Thyroid gland (tissue), 4 donors: ENCODE data around the gene BRPF3. TPM values are rescaled to one million over a fixed set of nuclear protein-coding genes. Genes with fewer than 3 reads are reported as not detected.

Experiments used
- DNase-seq, 2 donors: peaks; one replicate each; pipeline ENCODE4 v3.0.0-alpha.2; 2019
- H3K27ac ChIP-seq, 3 donors: fragments of 200-600 bp; sonication (generic); 1 replicate in 2 of 3; 2 replicates in 1 of 3; pipeline ENCODE4 v1.5.1; 2016 to 2019; ENCODE audit warnings: mild to moderate bottlenecking in 1 of 3, moderate library complexity in 1 of 3
- H3K27me3 ChIP-seq: fragments of 200-600 bp; sonication (generic); one replicate; pipeline ENCODE4 v1.5.1; 2019
- H3K36me3 ChIP-seq, 2 donors: fragments of 200-600 bp; sonication (generic); one replicate each; pipeline ENCODE4 v1.5.1; 2016 to 2019
- H3K4me1 ChIP-seq, 2 donors: fragments of 200-600 bp; sonication (generic); one replicate each; pipeline ENCODE4 v1.5.1; 2017 to 2019
- H3K4me3 ChIP-seq, 3 donors: fragments of 200-600 bp; sonication (generic); replicated peaks in 1 of 3; 1 replicate in 2 of 3; 2 replicates in 1 of 3; pipeline ENCODE4 v1.5.1; 2016; ENCODE audit warnings: mild to moderate bottlenecking in 1 of 3
- H3K9me3 ChIP-seq: fragments of 200-600 bp; sonication (generic); one replicate; pipeline ENCODE4 v1.5.1; 2017
- POLR2A ChIP-seq, 2 donors: fragments of 450-650 bp; IDR thresholded peaks; one replicate each; pipeline ENCODE4 v1.6.1; 2017; ENCODE audit warnings: antibody characterized with exemption in 2 of 2, mild to moderate bottlenecking in 2 of 2, moderate library complexity in 1 of 2
- WGBS, 2 donors: methylation state at CpG; one replicate each; pipeline ENCODE4 v1.1.5; 2017; 5-methylcytosine and 5-hydroxymethylcytosine counted together
- intact Hi-C: fragments of 100-400 bp; cut with DNase I; formaldehyde crosslinking; loops from one replicate; pipeline ENCODE4 v1.15.1; 2023
- total RNA-seq, 4 donors: library from RNA; depleted of rRNA; stranded (reverse); fragments of >200 nt; gene quantifications; one replicate each; pipeline ENCODE4 v1.2.3, GENCODE V29; 2016
- TF ChIP-seq, protein P1 (sequence below), 6 experiments: fragments of 200-600 bp in 3 of 6; fragments of 450-650 bp in 3 of 6; sonication (generic) in 3 of 6; IDR thresholded peaks; one replicate each; pipeline ENCODE4 v1.5.1; 2016 to 2019; ENCODE audit warnings: antibody characterized with exemption in 6 of 6, mild to moderate bottlenecking in 2 of 6, inconsistent platforms in 1 of 6, moderate library complexity in 1 of 6

The BRPF3 gene
- total RNA-seq, 4 donors from 2014 or later, result 21.5 to 55.1 (median 35.3) TPM

DNA sequence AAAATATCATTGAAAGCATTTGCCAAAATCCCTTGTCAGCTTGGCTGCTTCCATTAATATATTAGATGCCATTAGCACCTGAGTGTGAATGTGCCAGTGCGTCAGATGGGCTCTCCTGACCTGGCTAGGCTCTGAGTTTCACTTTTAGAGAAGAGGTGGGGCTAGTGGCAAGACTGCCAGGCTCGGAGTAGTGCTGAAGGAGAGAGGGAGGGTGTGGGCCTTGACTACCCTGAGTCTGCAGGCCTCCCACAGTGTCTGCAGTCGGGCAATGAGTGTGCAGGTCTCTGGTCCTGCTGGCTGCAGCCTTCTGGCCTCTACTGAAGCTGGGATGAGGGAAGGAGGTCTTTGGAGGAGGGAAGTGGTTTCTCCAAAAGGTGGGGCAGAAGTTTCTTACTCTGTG lies 38.8 kb downstream of the BRPF3 start:
- Histone ChIP-seq H3K9me3 (no peaks in the 10 kb centered on the region), H3K36me3 (peaks cover 9 to 21% of the 10 kb centered on the region in 2 donors), H3K4me1 (no peaks in the 10 kb centered on the region), H3K27me3 (no peaks in the 10 kb centered on the region), H3K4me3 (no peak overlapping the region), H3K27ac (no peak overlapping the region)
- TF ChIP-seq, protein P1, sequence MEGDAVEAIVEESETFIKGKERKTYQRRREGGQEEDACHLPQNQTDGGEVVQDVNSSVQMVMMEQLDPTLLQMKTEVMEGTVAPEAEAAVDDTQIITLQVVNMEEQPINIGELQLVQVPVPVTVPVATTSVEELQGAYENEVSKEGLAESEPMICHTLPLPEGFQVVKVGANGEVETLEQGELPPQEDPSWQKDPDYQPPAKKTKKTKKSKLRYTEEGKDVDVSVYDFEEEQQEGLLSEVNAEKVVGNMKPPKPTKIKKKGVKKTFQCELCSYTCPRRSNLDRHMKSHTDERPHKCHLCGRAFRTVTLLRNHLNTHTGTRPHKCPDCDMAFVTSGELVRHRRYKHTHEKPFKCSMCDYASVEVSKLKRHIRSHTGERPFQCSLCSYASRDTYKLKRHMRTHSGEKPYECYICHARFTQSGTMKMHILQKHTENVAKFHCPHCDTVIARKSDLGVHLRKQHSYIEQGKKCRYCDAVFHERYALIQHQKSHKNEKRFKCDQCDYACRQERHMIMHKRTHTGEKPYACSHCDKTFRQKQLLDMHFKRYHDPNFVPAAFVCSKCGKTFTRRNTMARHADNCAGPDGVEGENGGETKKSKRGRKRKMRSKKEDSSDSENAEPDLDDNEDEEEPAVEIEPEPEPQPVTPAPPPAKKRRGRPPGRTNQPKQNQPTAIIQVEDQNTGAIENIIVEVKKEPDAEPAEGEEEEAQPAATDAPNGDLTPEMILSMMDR (IDR thresholded peaks at IDR 0.05), result no peak
- TF ChIP-seq POLR2A (IDR thresholded peaks at IDR 0.05), result no peak
- intact Hi-C loops, result no loop called here
- peak; percentile 21 to 48 for DNase-seq
- WGBS, 2 donors, result 23 to 74% methylated on average over 3 of the region's 3 CpGs

DNA sequence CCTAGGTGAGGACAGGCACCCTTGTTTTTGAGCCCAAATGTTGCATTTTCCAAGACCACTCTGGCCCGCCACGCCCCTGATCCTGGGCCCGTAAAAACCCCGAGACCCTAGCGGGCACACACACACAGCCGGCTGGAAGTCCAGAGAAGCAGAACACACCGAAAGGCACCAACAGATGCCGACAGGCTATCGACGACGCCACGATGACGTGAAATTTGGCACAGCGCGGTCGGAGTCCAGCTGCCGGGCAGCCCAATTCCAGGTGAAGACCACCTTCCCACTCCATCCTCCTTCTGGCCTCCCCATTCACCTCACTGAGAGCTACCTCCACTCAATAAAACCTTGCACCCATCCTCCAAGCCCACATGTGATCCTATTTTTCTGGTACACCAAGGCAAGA lies 39.3 kb downstream of the BRPF3 start:
- Histone ChIP-seq H3K36me3 (peaks cover 4 to 15% of the 10 kb centered on the region in 2 donors), H3K27ac (no peak overlapping the region), H3K27me3 (no peaks in the 10 kb centered on the region), H3K4me1 (no peaks in the 10 kb centered on the region), H3K9me3 (no peaks in the 10 kb centered on the region), H3K4me3 (no peak overlapping the region)
- intact Hi-C loops, result no loop called here
- TF ChIP-seq POLR2A (IDR thresholded peaks at IDR 0.05), result no peak
- TF ChIP-seq, protein P1 (IDR thresholded peaks at IDR 0.05), result no peak
- no peak for DNase-seq
- 93 to 96% methylated on average over 9 to 17 of the region's 17 CpGs for WGBS, 2 donors

DNA sequence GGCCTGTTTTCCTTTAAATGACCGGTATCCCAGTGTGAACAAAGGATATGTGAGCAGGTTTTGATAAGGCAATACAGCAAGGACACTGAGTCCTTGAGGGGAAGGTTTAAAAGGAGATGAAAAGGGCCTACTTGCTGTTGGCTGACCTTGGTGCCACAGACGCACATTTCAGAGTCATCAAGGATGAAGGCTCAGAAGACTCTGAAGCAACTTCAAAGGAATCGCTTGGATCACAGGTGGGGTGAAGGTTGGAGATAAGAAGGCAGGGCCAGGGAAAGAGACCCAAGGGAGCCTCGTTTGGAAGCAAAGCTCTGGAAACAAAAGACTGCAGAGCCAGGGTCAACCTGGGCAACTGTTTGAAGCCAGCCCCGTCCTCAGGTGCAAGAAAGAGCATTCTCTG lies 43.2 kb downstream of the BRPF3 start:
- no peak for DNase-seq
- WGBS, 2 donors, result 74% methylated on average over 5 of the region's 5 CpGs
- no peaks in the 10 kb centered on the region for H3K4me1 ChIP-seq
- no peaks in the 10 kb centered on the region for H3K27me3 ChIP-seq
- no peaks in the 10 kb centered on the region for H3K36me3 ChIP-seq
- H3K9me3 ChIP-seq, result no peaks in the 10 kb centered on the region
- H3K4me3 ChIP-seq, result no peak overlapping the region
- TF ChIP-seq, protein P1 (IDR thresholded peaks at IDR 0.05), result no peak
- TF ChIP-seq POLR2A (IDR thresholded peaks at IDR 0.05), result no peak
- intact Hi-C loops, result no loop called here
- no peak overlapping the region for H3K27ac ChIP-seq

DNA sequence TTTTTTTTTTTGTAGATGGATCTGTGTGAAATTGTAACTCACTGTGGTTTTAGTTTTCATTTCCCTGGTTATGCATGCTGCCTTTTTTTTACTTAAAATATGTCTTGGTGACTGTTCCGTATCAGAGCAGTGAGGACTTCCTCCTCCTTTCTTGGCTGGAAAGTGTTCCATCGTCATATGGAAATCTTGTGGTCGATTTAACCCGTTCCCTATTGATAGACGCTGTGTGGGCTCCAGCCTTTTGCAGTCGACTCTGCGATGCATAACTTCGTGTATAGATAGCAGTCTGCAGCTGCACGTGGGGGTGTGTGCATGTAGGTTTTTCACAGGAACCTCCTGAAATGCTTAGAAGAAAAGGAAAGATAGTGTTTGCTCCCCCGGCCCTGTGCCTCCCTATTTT lies 45.2 kb downstream of the BRPF3 start:
- TF ChIP-seq, protein P1 (IDR thresholded peaks at IDR 0.05), result no peak
- no peak for DNase-seq
- Histone ChIP-seq H3K4me1 (no peaks in the 10 kb centered on the region), H3K27me3 (no peaks in the 10 kb centered on the region), H3K9me3 (no peaks in the 10 kb centered on the region), H3K27ac (no peak overlapping the region), H3K36me3 (no peaks in the 10 kb centered on the region), H3K4me3 (no peak overlapping the region)
- WGBS, 2 donors, result 64 to 69% methylated on average over 10 of the region's 10 CpGs
- intact Hi-C loops, result no loop called here

DNA sequence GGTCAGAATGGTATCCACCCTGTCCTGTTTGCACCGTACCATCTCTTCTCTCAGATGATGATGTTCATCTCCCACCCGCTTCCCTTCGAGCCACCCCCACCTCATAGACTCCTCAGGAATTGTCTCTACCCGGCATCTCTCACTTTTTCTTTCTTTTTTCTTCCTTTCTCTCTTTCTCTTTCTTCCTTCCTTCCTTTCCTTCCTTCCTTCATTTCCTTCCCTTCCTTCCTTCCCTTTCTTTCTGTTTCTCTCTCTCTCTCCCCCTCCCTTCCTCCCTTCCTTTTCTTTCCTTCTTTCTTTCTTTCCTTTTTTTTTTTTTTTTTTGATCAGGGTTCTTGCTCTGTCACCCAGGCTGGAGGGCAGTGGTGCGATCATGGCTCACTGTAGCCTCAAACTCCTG lies 45.6 kb downstream of the BRPF3 start:
- H3K36me3 ChIP-seq, result no peaks in the 10 kb centered on the region
- H3K4me1 ChIP-seq, result no peaks in the 10 kb centered on the region
- no peaks in the 10 kb centered on the region for H3K27me3 ChIP-seq
- DNase-seq, result no peak
- H3K4me3 ChIP-seq, result no peak overlapping the region
- WGBS, 2 donors, result 80 to 88% methylated on average over 5 of the region's 5 CpGs
- no peaks in the 10 kb centered on the region for H3K9me3 ChIP-seq
- no peak overlapping the region for H3K27ac ChIP-seq
- TF ChIP-seq, protein P1 (IDR thresholded peaks at IDR 0.05), result no peak
- intact Hi-C loops, result no loop called here
